ENCODE results near the gene ASCC1.
"Not testable (repeated sequence)": the region's sequence is repeated elsewhere in the genome, so short reads cannot be mapped to it uniquely, and the experiment has no call there.

ASCC1 gene

GRCh38 chr10:72219235-72219814 lies 3.2 kb upstream of the ASCC1 start:
- no peak for DNase-seq

- no peak for DNase-seq
These were observed 2.6 kb upstream of the ASCC1 start for GRCh38 chr10:72218726-72219125.

DNA sequence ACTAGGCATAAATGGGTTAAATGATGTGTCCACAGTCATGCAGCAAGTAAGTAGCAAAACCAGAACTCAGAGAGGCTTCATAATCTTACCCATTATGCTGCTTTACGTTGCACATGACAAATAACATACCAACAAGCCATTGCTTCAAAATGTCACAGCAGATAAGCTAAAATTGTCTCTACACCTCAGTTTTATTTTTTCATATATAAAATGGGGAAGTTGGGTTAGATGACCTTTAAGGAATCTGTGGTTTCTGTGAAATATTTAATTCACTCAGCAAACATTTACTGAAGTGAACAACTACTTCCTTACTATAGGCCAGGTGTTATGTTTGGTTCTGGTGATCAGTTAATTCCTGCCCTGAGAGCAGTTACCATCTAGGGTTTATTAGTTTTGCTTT lies 2.2 kb upstream of the ASCC1 start:
- no peak for DNase-seq

- not testable (repeated sequence) for DNase-seq
These were observed 4.2 kb downstream of the ASCC1 start for GRCh38 chr10:72211832-72212231.

DNA sequence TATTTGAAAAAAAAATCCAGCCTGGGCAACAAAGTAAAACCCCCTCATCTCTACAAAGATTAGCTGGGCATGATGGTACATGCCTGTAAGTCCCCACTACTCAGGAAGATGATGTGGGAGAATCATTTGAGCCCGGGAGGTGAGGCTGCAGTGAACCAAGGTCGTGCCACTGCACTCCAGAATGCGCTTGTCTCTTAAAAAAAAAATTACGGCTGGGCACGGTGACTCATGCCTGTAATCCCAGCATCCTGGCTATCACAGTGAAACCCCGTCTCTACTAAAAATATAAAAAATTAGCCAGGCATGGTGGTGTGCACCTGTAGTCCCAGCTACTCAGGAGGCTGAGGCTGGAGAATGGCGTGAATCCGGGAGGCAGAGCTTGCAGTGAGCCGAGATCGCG lies 4.7 kb downstream of the ASCC1 start:
- DNase-seq = not testable (repeated sequence)

- not testable (repeated sequence) for DNase-seq
These were observed 7.5 kb downstream of the ASCC1 start for GRCh38 chr10:72208526-72208925.

DNA sequence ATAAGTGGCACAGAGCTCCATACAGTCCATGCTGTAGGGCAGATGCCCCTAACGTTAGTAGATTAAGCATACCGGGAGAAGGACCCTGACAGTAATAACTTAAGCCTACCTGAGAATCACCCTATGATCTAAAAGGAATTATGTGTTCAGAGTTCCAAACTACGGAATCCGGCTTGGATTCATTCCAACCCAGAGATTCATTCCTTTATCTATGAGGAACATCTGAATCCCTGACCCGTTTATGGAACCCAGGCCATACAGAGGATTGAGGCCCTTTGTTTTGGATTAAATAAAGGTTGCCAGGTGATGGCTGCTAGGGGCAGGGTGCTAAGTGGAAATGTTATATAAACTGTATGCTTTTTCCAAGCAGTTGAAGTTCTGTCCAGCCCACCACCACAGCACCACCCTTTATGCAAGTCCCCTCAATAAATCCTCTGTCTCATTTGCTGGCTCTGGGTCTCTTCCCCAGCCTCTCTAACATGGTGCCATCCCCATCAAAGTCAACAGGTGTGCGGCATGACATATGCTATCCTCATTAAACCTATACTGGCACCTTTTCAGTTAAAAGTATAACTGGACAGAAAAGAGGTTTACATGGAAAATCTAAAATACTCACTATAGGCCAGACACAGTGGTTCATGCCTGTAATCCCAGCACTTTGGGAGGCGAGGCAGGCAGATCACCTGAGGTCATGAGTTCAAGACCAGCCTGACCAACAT lies 9.4 kb downstream of the ASCC1 start:
- DNase-seq = no peak

GRCh38 chr10:72204724-72205123 lies 11.4 kb downstream of the ASCC1 start:
- DNase-seq = no peak

DNA sequence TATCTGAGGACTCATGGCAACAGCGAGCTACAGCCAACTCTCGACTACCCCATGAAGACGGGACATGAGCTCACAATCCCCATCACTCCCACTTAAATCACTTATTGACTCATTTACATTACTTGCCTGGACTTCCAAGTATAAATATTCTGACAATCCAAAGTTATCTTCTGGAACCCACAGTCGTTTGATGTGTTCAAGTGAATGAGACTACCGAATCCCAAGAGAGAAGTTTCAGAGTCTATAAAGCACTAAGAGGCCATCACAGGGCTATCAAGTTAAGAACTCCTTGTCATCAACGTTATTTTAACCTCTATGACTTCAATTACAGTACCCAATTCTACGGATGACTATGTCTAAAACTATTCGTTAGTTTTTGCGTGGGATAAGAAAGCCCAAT lies 11.8 kb downstream of the ASCC1 start:
- DNase-seq = no peak

DNA sequence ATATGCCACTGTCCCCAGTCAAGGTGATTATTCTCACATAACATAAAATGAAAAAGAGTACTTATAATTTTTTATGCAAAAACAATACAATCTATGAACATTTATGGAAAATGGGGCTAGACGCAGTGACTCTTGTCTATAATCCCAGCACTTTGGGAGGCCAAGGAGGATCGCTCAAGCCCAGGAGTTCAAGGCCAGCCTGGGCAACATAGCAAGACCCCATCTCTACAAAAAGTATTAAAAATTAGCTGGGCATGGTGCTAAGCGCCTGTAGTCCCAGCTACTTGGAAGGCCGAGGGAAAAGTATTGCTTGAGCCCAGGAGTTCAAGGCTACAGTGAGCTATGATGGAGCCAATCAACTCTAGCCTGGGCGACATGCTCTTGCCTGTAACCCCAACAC lies 14.8 kb downstream of the ASCC1 start:
- DNase-seq = no peak

- DNase-seq = no peak
These were observed 15.2 kb downstream of the ASCC1 start for GRCh38 chr10:72200883-72201282.

DNA sequence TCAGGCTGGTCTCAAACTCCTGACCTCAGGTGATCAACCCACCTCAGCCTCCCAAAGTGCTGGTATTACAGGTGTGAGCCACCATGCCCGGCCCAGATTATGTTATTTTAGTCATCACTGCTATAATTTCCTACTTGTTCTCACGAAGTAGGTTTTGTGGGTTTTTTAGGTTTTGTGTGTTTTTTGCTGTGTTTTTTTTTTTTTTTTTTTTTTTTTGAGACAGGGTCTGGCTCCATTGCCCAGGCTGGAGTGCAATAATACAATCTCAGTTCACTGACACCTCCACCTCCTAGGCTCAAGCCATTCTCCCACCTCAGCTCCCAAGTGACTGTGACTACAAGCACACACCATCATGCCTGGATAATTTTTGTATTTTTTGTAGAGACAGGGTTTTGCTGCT lies 21.1 kb downstream of the ASCC1 start:
- DNase-seq = no peak

GRCh38 chr10:72186982-72187330 lies 29.1 kb downstream of the ASCC1 start:
- DNase-seq = no peak

GRCh38 chr10:72186258-72186981 lies 29.7 kb downstream of the ASCC1 start:
- no peak for DNase-seq

- no peak for DNase-seq
These were observed 31.9 kb downstream of the ASCC1 start for GRCh38 chr10:72184156-72184555.

DNA sequence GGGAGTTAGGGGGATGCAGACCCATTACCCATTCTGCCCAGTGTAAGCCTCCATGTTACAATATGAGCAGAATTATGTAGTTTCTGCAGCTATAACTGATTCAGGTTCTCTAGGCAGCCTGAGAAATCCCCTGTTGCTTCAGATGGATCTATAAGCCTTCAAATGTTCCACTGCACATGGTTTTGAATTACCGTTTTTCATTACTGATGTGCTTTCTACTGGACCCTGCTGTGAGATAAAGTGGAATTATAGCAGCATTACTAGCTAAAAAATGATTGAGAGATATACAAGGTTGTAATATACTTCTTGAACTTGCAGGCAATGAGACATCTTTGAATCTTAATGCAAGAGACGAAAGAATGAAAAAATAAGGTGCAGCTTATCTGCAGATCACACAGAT lies 38.6 kb downstream of the ASCC1 start:
- no peak for DNase-seq

DNA sequence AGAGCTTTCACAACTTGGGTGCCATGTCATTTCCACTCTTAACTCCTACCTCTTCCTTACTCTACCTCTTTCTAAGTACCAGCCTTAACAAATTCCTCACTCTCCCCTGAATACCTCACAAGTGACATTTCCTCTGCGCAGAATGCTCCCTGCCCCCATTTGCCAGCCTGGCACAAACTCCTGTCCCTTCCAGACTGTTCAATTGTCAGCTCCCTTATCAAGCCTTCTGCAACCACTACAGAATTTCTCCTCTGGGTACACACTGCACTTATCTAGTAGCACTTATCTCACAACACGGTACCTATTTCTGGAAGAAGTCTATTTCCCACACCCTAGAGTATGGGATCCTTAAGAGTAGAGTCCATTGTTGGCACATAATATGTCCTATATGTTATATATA lies 39.4 kb downstream of the ASCC1 start:
- DNase-seq = no peak

DNA sequence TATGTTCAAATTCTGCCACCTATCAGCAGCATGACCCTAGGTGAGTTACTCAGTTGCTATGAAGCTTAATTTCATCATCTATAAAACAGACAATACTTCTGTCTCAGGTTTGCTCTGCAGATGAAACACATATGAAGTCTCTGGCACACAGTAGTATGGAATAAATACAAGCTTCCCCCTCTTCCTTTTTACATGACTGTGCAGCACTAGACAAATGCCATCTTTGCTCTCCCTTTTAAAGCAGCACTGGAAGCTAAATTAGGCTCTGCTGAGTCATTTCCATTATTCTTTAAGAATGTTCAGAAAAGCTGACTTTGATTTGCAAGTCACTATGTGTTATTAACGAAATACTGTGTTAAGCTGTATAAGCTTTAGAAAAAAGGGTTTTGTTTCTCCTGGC lies 40.9 kb downstream of the ASCC1 start:
- DNase-seq = no peak

DNA sequence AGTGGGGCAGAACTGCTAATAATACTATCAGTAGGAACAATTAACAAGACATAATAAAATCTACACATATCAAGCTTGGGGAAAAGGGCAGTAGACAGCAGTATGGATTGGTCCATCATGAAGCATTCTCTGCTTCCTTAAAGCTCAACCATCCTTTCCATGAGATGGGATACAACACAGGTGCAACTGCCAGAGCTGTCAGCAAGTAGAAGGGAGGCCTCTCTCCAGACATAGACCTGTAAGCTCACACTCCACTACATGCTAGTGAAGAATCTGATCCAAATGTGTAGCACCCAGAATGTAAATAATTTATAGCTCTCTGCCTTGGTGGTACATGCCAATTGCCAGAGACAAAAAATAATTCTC lies 41.8 kb downstream of the ASCC1 start:
- no peak for DNase-seq

DNA sequence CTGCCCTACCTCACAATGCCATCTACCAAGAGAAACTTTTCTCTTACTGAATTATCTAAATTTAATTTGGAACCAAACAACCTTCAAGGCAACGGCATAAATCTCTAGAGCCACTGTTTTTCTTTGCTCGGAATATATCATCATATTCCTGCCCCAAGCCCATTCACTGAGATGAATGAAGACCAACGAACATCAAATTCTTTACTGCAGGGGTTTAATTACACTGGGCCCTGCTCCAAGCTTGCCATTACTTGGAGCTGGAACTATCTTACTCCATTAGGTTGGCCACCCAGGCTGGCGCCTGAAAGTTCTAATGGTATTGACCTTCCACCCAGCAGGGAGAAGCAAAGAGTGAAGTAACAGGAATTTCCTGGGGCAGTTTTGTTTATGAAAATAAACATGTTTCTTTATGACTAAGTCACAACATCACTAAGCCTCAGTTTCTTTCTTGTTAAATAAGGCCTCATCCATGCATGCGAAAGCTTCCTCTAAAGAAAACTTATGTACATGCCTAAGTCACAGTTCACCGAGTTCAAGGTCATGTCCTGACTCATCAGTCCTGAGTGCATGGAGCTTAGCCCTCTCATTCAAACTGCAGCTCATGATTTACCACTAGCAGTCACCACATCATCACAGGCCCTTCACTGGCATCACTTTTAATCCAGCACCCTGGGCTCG lies 42.3 kb downstream of the ASCC1 start:
- no peak for DNase-seq

DNA sequence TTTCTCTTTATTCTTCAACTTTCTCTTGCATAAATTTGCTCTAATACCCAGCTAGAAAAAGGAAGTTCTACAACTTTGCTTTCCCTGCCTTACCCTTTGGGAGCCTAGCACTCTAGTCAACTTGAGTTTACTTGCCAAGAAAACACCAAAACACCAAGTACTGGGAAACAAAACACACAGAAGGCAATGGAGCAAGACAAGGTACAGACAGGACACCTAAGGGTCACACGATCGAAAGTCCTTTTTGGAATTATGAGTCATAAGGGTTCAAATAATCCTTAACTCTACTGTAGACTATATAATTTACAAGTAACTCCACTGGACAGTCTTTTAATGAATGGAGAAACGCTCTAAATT lies 42.8 kb downstream of the ASCC1 start:
- DNase-seq = no peak

GRCh38 chr10:72171175-72171630 lies 44.9 kb downstream of the ASCC1 start:
- no peak for DNase-seq

GRCh38 chr10:72170733-72171132 lies 45.3 kb downstream of the ASCC1 start:
- DNase-seq = no peak

- no peak for DNase-seq
These were observed 45.8 kb downstream of the ASCC1 start for GRCh38 chr10:72170263-72170662.

Measured in NCI-H187 treated with DMSO at 0.1 percent for 48 hours (cell line).